GM23338 (cell line): ENCODE measurements around the gene SARDH. TPM values are rescaled to one million over a fixed set of nuclear protein-coding genes. Genes with fewer than 3 reads are reported as not detected.

Experiments
- ATAC-seq: fragments of 200-7000 bp; cut with Tn5 transposase; 3 replicates; pipeline ENCODE4 v1.9.1; 2020
- DNase-seq: peaks from one replicate; pipeline ENCODE4 v3.0.0-alpha.2; 2015; ENCODE audit warnings: low spot score
- H2AFZ ChIP-seq: fragments of 200-600 bp; sonication (generic); 2 replicates; pipeline ENCODE4 v1.8.0; 2016; ENCODE audit warnings: antibody characterized with exemption, mild to moderate bottlenecking, moderate library complexity
- H3F3A ChIP-seq: fragments of 200-600 bp; sonication (generic); replicated peaks from 2 replicates; pipeline ENCODE4 v1.8.0; 2017; ENCODE audit warnings: antibody characterized with exemption, mixed run types, low read depth
- H3K27ac ChIP-seq: fragments of 200-600 bp; sonication (generic); 2 replicates; pipeline ENCODE4 v1.6.1; 2016; ENCODE audit warnings: low read depth
- H3K27me3 ChIP-seq: fragments of 200-600 bp; sonication (generic); 2 replicates; pipeline ENCODE4 v1.8.0; 2016; ENCODE audit warnings: mild to moderate bottlenecking, mixed run types, moderate library complexity; ENCODE audit not compliant: insufficient read depth
- H3K36me3 ChIP-seq: fragments of 200-600 bp; sonication (generic); 2 replicates; pipeline ENCODE4 v1.8.0; 2016; ENCODE audit warnings: mild to moderate bottlenecking; ENCODE audit not compliant: insufficient read depth
- H3K4me1 ChIP-seq: fragments of 200-600 bp; sonication (generic); 2 replicates; pipeline ENCODE4 v1.8.0; 2016; ENCODE audit warnings: mild to moderate bottlenecking, moderate library complexity; ENCODE audit not compliant: insufficient read depth
- H3K4me2 ChIP-seq: fragments of 200-600 bp; sonication (generic); 2 replicates; pipeline ENCODE4 v1.7.1; 2017; ENCODE audit warnings: mixed run types
- H3K4me3 ChIP-seq: fragments of 200-600 bp; sonication (generic); 2 replicates; pipeline ENCODE4 v1.6.1; 2016; ENCODE audit warnings: mixed run types
- H3K79me2 ChIP-seq: fragments of 200-600 bp; sonication (generic); replicated peaks from 2 replicates; pipeline ENCODE4 v1.8.0; 2017; ENCODE audit warnings: mild to moderate bottlenecking; ENCODE audit not compliant: insufficient read depth
- H3K9me2 ChIP-seq: fragments of 200-600 bp; sonication (generic); 2 replicates; pipeline ENCODE4 v1.8.0; 2017; ENCODE audit not compliant: insufficient read depth
- H4K20me1 ChIP-seq: fragments of 200-600 bp; sonication (generic); replicated peaks from 2 replicates; pipeline ENCODE4 v1.8.0; 2017; ENCODE audit warnings: mild to moderate bottlenecking; ENCODE audit not compliant: insufficient read depth
- H3K27ac Mint-ChIP-seq: 2 replicates; pipeline ENCODE4 v1.8.0; 2020; ENCODE audit warnings: inconsistent platforms, mild to moderate bottlenecking, moderate library complexity, mixed read lengths
- H3K27me3 Mint-ChIP-seq: 3 replicates; pipeline ENCODE4 v1.8.0; 2022; ENCODE audit warnings: low read depth, mild to moderate bottlenecking, moderate library complexity, mixed read lengths, inconsistent platforms; ENCODE audit not compliant: insufficient read depth, poor library complexity
- H3K36me3 Mint-ChIP-seq: 3 replicates; pipeline ENCODE4 v1.8.0; 2021; ENCODE audit warnings: low read depth, mild to moderate bottlenecking, inconsistent platforms, moderate library complexity, mixed read lengths
- H3K4me1 Mint-ChIP-seq: 3 replicates; pipeline ENCODE4 v1.8.0; 2020; ENCODE audit warnings: mild to moderate bottlenecking, inconsistent platforms, mixed read lengths
- H3K4me3 Mint-ChIP-seq: 3 replicates; pipeline ENCODE4 v1.8.0; 2021; ENCODE audit warnings: moderate library complexity, mild to moderate bottlenecking, inconsistent platforms, mixed read lengths
- H3K9me3 Mint-ChIP-seq: 3 replicates; pipeline ENCODE4 v1.8.0; 2020; ENCODE audit warnings: moderate library complexity, mild to moderate bottlenecking, inconsistent platforms, mixed read lengths
- CREB1 ChIP-seq: fragments of 250-450 bp; sonication (Bioruptor Pico); IDR thresholded peaks from 2 replicates; pipeline ENCODE4 v1.5.0; 2020; ENCODE audit warnings: low read depth, mild to moderate bottlenecking, moderate library complexity
- CTCF ChIP-seq, 2 experiments: fragments of 200-600 bp in 1 of 2; sonication (generic) in 1 of 2; conservative IDR thresholded peaks; 2 replicates each; pipeline versions ENCODE4 v1.5.1 to v1.6.1; 2016 to 2017; ENCODE audit warnings: antibody characterized with exemption in 2 of 2, low read depth in 2 of 2, mild to moderate bottlenecking in 2 of 2, moderate library complexity in 1 of 2
- EZH2 ChIP-seq: fragments of 200-600 bp; sonication (generic); IDR thresholded peaks from one replicate; pipeline ENCODE4 v1.8.0; 2017; ENCODE audit warnings: antibody characterized with exemption, mild to moderate bottlenecking, low read depth; ENCODE audit not compliant: unreplicated experiment
- EZH2phosphoT487 ChIP-seq: fragments of 200-600 bp; sonication (generic); IDR thresholded peaks from one replicate; pipeline ENCODE4 v1.8.1; 2018; ENCODE audit warnings: antibody characterized with exemption; ENCODE audit not compliant: unreplicated experiment
- NANOG ChIP-seq: IDR thresholded peaks from 2 replicates; pipeline ENCODE4 v1.6.1; 2016; ENCODE audit warnings: antibody characterized with exemption, borderline replicate concordance
- POLR2AphosphoS5 ChIP-seq: IDR thresholded peaks from 2 replicates; pipeline ENCODE4 v1.6.1; 2016; ENCODE audit warnings: antibody characterized with exemption, low read depth
- REST ChIP-seq: IDR thresholded peaks from one replicate; pipeline ENCODE4 v1.6.1; 2018; ENCODE audit warnings: antibody characterized with exemption; ENCODE audit not compliant: unreplicated experiment
- STAT1 ChIP-seq: IDR thresholded peaks from one replicate; pipeline ENCODE4 v1.6.1; 2016; ENCODE audit warnings: antibody characterized with exemption; ENCODE audit not compliant: unreplicated experiment
- ZNF114 ChIP-seq: fragments of 250-450 bp; sonication (Bioruptor Pico); IDR thresholded peaks from 2 replicates; pipeline ENCODE4 v1.5.0; 2020; ENCODE audit warnings: mild to moderate bottlenecking, moderate library complexity
- ZNF331 ChIP-seq: fragments of 250-450 bp; sonication (Bioruptor Pico); IDR thresholded peaks from 2 replicates; pipeline ENCODE4 v1.5.0; 2020; ENCODE audit warnings: low read depth, mild to moderate bottlenecking, moderate library complexity
- polyA plus RNA-seq: library from polyadenylated mRNA; unstranded; fragments of >200 nt; fragmentation: Nextera tagmentation; extraction: Ambion mirVana; gene quantifications from 2 replicates; pipeline ENCODE4 v1.2.1, GENCODE V29; 2016
- total RNA-seq: library from RNA; depleted of rRNA; stranded (reverse); fragments of >200 nt; shearing (Covaris generic); gene quantifications from 2 replicates; pipeline ENCODE4 v1.2.3, GENCODE V29; 2014
- TF ChIP-seq, protein P1 (sequence below): IDR thresholded peaks from 2 replicates; pipeline ENCODE4 v1.6.1; 2016; ENCODE audit warnings: antibody characterized with exemption

Gene SARDH
- total and polyA plus RNA-seq, 2 experiments from 2014 or later: 2.8 to 10.4 TPM

- no peak for DNase-seq
- H3K9me2 ChIP-seq: no peaks in the 10 kb centered on the region
- Mint-ChIP-seq H3K27ac (no peak overlapping the region), H3K4me1 (peaks cover 3% of the 10 kb centered on the region; the same call in 1 of the 3 replicates), H3K4me3 (no peak overlapping the region), H3K9me3 (no peaks in the 10 kb centered on the region), H3K27me3 (peaks cover 14% of the 10 kb centered on the region), H3K36me3 (no peaks in the 10 kb centered on the region)
- no peak overlapping the region for H2AFZ ChIP-seq
- no peaks in the 10 kb centered on the region for H3K79me2 ChIP-seq
- H3K4me3 ChIP-seq: no peak overlapping the region
- H4K20me1 ChIP-seq: no peaks in the 10 kb centered on the region
- no peak overlapping the region for H3K27ac ChIP-seq
- H3K4me1 ChIP-seq: no peaks in the 10 kb centered on the region
- H3K27me3 ChIP-seq: no peaks in the 10 kb centered on the region
- H3K4me2 ChIP-seq: no peak overlapping the region
- TF ChIP-seq ZNF331 (CRISPR knock-in tag): no peak
- no peak for TF ChIP-seq STAT1
- TF ChIP-seq REST: no peak
- TF ChIP-seq EZH2: no peak
- H3F3A ChIP-seq: no peaks in the 10 kb centered on the region
- H3K36me3 ChIP-seq: no peaks in the 10 kb centered on the region
- ATAC-seq: no peak
Measured at GRCh38 chr9:133708246-133709014, 29.7 kb downstream of the SARDH start.

GRCh38 chr9:133707763-133708245, 30.3 kb downstream of the SARDH start:
- Histone ChIP-seq H3K9me2 (no peaks in the 10 kb centered on the region), H3K4me1 (no peaks in the 10 kb centered on the region), H3K36me3 (no peaks in the 10 kb centered on the region), H3K27ac (no peak overlapping the region), H3F3A (no peaks in the 10 kb centered on the region), H4K20me1 (no peaks in the 10 kb centered on the region), H3K4me2 (no peak overlapping the region), H3K4me3 (no peak overlapping the region), H3K79me2 (no peaks in the 10 kb centered on the region), H2AFZ (no peak overlapping the region), H3K27me3 (no peaks in the 10 kb centered on the region)
- ATAC-seq: no peak
- H3K9me3 Mint-ChIP-seq: no peaks in the 10 kb centered on the region
- H3K36me3 Mint-ChIP-seq: no peaks in the 10 kb centered on the region
- H3K4me3 Mint-ChIP-seq: no peak overlapping the region
- no peaks in the 10 kb centered on the region for H3K4me1 Mint-ChIP-seq
- peaks cover 14% of the 10 kb centered on the region for H3K27me3 Mint-ChIP-seq
- DNase-seq: no peak
- no peak overlapping the region for H3K27ac Mint-ChIP-seq
- TF ChIP-seq, protein P1, sequence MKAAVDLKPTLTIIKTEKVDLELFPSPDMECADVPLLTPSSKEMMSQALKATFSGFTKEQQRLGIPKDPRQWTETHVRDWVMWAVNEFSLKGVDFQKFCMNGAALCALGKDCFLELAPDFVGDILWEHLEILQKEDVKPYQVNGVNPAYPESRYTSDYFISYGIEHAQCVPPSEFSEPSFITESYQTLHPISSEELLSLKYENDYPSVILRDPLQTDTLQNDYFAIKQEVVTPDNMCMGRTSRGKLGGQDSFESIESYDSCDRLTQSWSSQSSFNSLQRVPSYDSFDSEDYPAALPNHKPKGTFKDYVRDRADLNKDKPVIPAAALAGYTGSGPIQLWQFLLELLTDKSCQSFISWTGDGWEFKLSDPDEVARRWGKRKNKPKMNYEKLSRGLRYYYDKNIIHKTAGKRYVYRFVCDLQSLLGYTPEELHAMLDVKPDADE: no peak
- TF ChIP-seq EZH2phosphoT487 (no peak), REST (no peak), NANOG (no peak), ZNF114 (CRISPR knock-in tag) (no peak), CREB1 (CRISPR knock-in tag) (no peak), ZNF331 (CRISPR knock-in tag) (no peak), CTCF (conservative IDR thresholded peaks at IDR 0.05; ENCODE audit: low read depth in 2 of 2) (no peak), POLR2AphosphoS5 (no peak)
